Vagina (tissue), 2 donors: ENCODE results near the gene LGALS1.

Experiments
- CTCF ChIP-seq, 3 experiments: fragments of 450-650 bp in 2 of 3; fragments of 200-600 bp in 1 of 3; sonication (generic) in 1 of 3; IDR thresholded peaks; one replicate each; pipeline ENCODE4 v1.5.1; 2017 to 2019; ENCODE audit warnings: antibody characterized with exemption in 3 of 3, mild to moderate bottlenecking in 2 of 3, moderate library complexity in 2 of 3
- POLR2AphosphoS5 ChIP-seq, 2 donors: sonication (generic); formaldehyde crosslinking; IDR thresholded peaks; one replicate each; pipeline ENCODE4 v1.9.0; 2017; ENCODE audit warnings: antibody characterized with exemption in 2 of 2, mild to moderate bottlenecking in 2 of 2, low read depth in 1 of 2; ENCODE audit not compliant: insufficient read depth in 1 of 2

GRCh38 chr22:37639771-37640590, 35.5 kb upstream of the LGALS1 start:
- no peak for TF ChIP-seq CTCF (IDR thresholded peaks at IDR 0.05)
- TF ChIP-seq POLR2AphosphoS5 (IDR thresholded peaks at IDR 0.05; ENCODE audit: insufficient read depth in 1 of 2, low read depth in 1 of 2), result no peak
